Common myeloid progenitor, CD34-positive (primary cell): ENCODE data around the gene TBC1D22A.

ENCODE experiments used
- CTCF ChIA-PET: fragments of 350-600 bp; sonication (Branson Sonifier 250); formaldehyde crosslinking; loops from one replicate; lab custom pipeline; 2021; ENCODE audit warnings: antibody characterized with exemption; lab: Charles Lee
- POLR2A ChIA-PET: fragments of 350-600 bp; sonication (Branson Sonifier 250); formaldehyde crosslinking; loops from one replicate; lab custom pipeline; 2021; ENCODE audit warnings: antibody characterized with exemption; lab: Charles Lee
- DNase-seq, 3 donors: peaks; one replicate each; pipeline versions ENCODE4 v3.0.0 to v3.0.0-alpha.2; 2013
- H3K27ac ChIP-seq, 2 experiments: 1 replicate in 1 of 2; 2 replicates in 1 of 2; pipeline ENCODE4 v1.7.0; 2013; ENCODE audit warnings: inconsistent platforms in 2 of 2, low read length in 2 of 2, mild to moderate bottlenecking in 2 of 2, low read depth in 1 of 2, moderate library complexity in 1 of 2; ENCODE audit not compliant: severe bottlenecking in 2 of 2, insufficient read depth in 1 of 2, poor library complexity in 1 of 2
- H3K27me3 ChIP-seq, 5 experiments: replicated peaks in 2 of 5; 1 replicate in 3 of 5; 2 replicates in 2 of 5; pipeline versions ENCODE4 v1.6.1 to v1.7.0; 2013; ENCODE audit warnings: low read length in 4 of 5, mild to moderate bottlenecking in 2 of 5, moderate library complexity in 2 of 5, inconsistent platforms in 1 of 5; ENCODE audit not compliant: insufficient read depth in 5 of 5, control insufficient read depth in 4 of 5
- H3K36me3 ChIP-seq, 4 experiments: 1 replicate in 2 of 4; 2 replicates in 2 of 4; pipeline versions ENCODE4 v1.6.1 to v1.7.0; 2013; ENCODE audit warnings: low read length in 3 of 4, control low read depth in 1 of 4, mild to moderate bottlenecking in 1 of 4; ENCODE audit not compliant: control insufficient read depth in 4 of 4, insufficient read depth in 4 of 4
- H3K4me1 ChIP-seq, 4 experiments: 1 replicate in 3 of 4; 2 replicates in 1 of 4; pipeline versions ENCODE4 v1.6.1 to v1.7.1; 2013; ENCODE audit warnings: low read length in 3 of 4, mild to moderate bottlenecking in 3 of 4, control low read depth in 1 of 4, inconsistent platforms in 1 of 4, moderate library complexity in 1 of 4; ENCODE audit not compliant: control insufficient read depth in 4 of 4, insufficient read depth in 4 of 4; ENCODE audit errors: control extremely low read depth in 1 of 4
- H3K4me3 ChIP-seq, 7 experiments: 1 replicate in 4 of 7; 2 replicates in 3 of 7; pipeline versions ENCODE4 v1.5.1 to v1.7.0; 2013; ENCODE audit warnings: mild to moderate bottlenecking in 7 of 7, low read length in 6 of 7, moderate library complexity in 6 of 7, inconsistent platforms in 2 of 7, low read depth in 2 of 7, control low read depth in 1 of 7; ENCODE audit not compliant: insufficient read depth in 4 of 7, control insufficient read depth in 1 of 7; ENCODE audit errors: extremely low read depth in 1 of 7
- H3K9me3 ChIP-seq, 5 experiments: 1 replicate in 4 of 5; 2 replicates in 1 of 5; pipeline versions ENCODE4 v1.6.1 to v1.7.1; 2013; ENCODE audit warnings: low read length in 4 of 5, mild to moderate bottlenecking in 2 of 5, inconsistent platforms in 1 of 5, low read depth in 1 of 5, moderate library complexity in 1 of 5; ENCODE audit not compliant: control insufficient read depth in 4 of 5, insufficient read depth in 2 of 5; ENCODE audit errors: control extremely low read depth in 1 of 5
- WGBS: methylation state at CpG from one replicate; pipeline ENCODE4 v1.1.5; 2013; ENCODE audit not compliant: insufficient coverage; 5-methylcytosine and 5-hydroxymethylcytosine counted together

The TBC1D22A gene

DNA sequence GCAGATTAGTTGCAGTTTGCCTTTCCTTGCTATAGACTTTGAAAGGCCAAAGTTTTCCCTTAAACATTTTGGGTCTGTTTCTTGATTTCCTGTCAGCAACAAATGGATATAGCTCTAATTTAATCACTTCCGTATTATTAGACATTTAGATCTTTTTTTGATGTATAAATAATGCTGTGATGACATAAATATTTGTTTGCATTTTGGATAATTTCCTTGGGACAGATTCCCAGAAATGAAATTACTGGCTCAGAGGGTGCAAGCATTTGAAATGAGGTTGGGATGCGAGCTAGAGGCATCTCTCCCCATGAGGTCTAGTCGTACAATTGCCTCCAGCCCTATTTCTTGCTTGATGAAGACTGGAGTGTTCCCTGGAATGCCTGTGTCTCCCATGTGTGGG is 94.2 kb downstream of the TBC1D22A start:
- Histone ChIP-seq H3K27ac (no peak overlapping the region), H3K9me3 (peaks cover 0 to 23% (median 7%) of the 10 kb centered on the region in 5 experiments), H3K4me1 (peaks cover 0 to 2% (median 0%) of the 10 kb centered on the region in 4 experiments), H3K4me3 (no peak overlapping the region), H3K36me3 (peaks cover 0 to 14% (median 7%) of the 10 kb centered on the region in 4 experiments), H3K27me3 (no peaks in the 10 kb centered on the region)
- CTCF ChIA-PET: interaction anchor here (1.1 kb wide), 1 partner anchor 11 kb away, joined by 3 read pairs; no protein-coding TSS in a partner anchor
- 100% methylated on average over 2 of the region's 3 CpGs for WGBS
- POLR2A ChIA-PET: no interaction called here
- no peak for DNase-seq

DNA sequence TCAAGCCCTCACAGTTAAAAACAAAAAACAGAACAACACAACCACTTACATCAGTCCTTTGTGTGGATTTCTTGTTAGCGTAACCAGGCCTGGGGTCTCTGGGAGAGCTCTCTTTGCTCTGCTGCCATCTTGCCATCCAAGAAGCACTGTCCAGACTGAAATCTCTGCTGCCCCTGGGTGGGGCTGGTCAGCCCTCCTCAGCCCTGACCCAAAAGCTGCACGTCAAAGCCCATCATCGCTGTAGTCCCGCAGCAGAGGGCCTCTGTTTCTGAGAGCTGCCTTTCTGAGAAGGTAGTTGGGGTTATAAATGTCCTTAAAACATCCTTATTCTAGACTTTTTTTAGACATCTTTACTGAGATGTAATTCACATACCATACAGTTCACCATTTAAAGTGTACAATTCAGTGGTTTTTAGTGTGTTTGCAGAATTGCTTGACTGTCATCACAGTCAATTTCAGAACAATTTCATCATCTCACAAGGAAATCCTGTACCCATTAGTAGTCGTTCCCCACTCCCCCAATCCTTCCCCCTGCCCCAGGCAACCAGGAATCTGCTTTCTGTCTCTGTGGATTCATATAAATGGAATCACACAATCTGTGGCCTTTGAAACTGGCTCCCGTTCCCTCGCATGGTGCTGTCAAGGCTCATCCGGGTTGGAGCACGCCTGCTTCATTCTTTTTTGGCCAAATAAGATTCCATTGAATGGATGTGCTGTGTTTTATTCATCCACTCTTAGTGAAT is 94.9 kb downstream of the TBC1D22A start:
- ChIA-PET POLR2A (no interaction called here), CTCF (no interaction called here)
- DNase-seq: no peak
- WGBS: 90% methylated on average over 5 of the region's 9 CpGs
- Histone ChIP-seq H3K4me1 (peaks cover 0 to 2% (median 0%) of the 10 kb centered on the region in 4 experiments), H3K9me3 (peaks cover 0 to 24% (median 7%) of the 10 kb centered on the region in 5 experiments), H3K4me3 (no peak overlapping the region), H3K27ac (no peak overlapping the region), H3K36me3 (peaks cover 0 to 14% (median 6%) of the 10 kb centered on the region in 4 experiments), H3K27me3 (no peaks in the 10 kb centered on the region)

DNA sequence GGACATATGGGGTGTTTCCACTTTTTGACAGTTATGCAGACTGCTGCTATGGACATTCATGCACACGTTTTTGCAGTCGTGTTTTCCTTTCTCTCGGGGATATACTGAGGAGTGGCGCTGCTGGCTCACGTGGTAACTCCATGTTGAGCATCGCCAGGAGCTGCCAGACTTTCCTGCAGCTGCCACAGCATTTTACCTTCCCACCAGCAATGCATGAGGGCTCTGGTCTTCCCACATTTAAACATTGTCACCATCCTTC is 95.4 kb downstream of the TBC1D22A start:
- peaks cover 0 to 2% (median 0%) of the 10 kb centered on the region in 4 experiments for H3K4me1 ChIP-seq
- no peak for DNase-seq
- peaks cover 0 to 9% (median 6%) of the 10 kb centered on the region in 4 experiments for H3K36me3 ChIP-seq
- WGBS: 95% methylated on average over 6 of the region's 6 CpGs
- ChIA-PET POLR2A (no interaction called here), CTCF (no interaction called here)
- H3K9me3 ChIP-seq: peaks cover 0 to 28% (median 7%) of the 10 kb centered on the region in 5 experiments
- H3K27ac ChIP-seq: no peak overlapping the region
- no peaks in the 10 kb centered on the region for H3K27me3 ChIP-seq
- no peak overlapping the region for H3K4me3 ChIP-seq

DNA sequence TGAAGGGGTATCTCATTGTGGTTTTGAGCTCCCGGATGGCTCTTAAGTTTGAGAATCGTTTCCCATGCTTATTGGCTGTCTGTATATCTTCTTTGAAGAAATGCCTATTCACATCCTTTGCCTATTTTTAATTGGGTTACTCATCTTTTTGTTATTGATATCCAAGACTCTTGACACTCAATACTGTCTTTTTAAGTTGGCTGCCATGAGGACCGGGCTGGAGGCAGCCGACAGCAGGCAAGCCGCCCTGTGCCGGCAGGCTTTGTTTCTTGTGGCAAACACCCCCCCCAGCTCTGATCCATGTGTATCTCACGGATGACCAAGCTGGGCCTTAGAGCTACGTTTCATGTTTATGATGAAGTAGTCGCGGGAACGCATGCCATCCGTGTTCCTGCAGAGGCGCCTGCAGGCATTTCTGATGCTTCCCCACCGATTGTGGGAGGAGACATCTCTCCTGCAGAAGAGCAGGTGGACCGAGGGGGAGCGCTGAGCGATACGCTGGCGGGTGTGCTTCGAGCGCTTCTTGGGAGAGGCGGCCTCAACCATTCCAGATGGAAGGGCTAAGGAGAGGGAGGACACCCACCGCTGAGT is 95.8 kb downstream of the TBC1D22A start:
- 98% methylated on average over 18 of the region's 23 CpGs for WGBS
- CTCF ChIA-PET: no interaction called here
- DNase-seq: no peak

DNA sequence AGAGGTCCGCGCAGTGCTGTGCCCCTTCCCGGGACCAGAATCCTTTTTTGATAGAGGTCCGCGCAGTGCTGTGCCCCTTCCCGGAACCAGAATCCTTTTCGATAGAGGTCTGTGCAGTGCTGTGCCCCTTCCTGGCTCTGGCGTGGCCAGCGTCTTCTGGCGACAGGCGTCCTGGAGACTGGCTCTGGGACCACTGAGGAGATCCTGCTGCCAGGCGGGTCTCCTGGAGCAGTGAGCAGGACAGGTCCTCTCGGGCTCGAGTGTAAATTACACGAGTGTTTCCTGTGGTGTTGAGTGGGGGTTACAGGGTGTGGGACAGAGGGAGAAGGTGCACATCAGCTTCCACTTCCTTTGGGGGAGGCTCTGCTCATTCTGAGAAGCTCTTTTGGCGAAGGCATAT is 98.1 kb downstream of the TBC1D22A start:
- H3K36me3 ChIP-seq: peaks cover 0 to 21% (median 7%) of the 10 kb centered on the region in 4 experiments
- peaks cover 0 to 39% (median 10%) of the 10 kb centered on the region in 5 experiments for H3K9me3 ChIP-seq
- over 99% methylated on average over 14 of the region's 16 CpGs for WGBS
- POLR2A ChIA-PET: no interaction called here
- H3K27me3 ChIP-seq: no peaks in the 10 kb centered on the region
- no peak for DNase-seq
- no peaks in the 10 kb centered on the region for H3K4me1 ChIP-seq
- H3K4me3 ChIP-seq: no peak overlapping the region
- H3K27ac ChIP-seq: no peak overlapping the region
- CTCF ChIA-PET: no interaction called here

More for the DNA sequence above, 95.8 kb downstream of the TBC1D22A start:
- H3K36me3 ChIP-seq: peaks cover 0 to 10% (median 5%) of the 10 kb centered on the region in 4 experiments
- H3K4me3 ChIP-seq: no peak overlapping the region
- H3K9me3 ChIP-seq: peaks cover 0 to 28% (median 7%) of the 10 kb centered on the region in 5 experiments
- no peak overlapping the region for H3K27ac ChIP-seq
- POLR2A ChIA-PET: no interaction called here
- H3K4me1 ChIP-seq: peaks cover 0 to 2% (median 0%) of the 10 kb centered on the region in 4 experiments
- no peaks in the 10 kb centered on the region for H3K27me3 ChIP-seq

DNA sequence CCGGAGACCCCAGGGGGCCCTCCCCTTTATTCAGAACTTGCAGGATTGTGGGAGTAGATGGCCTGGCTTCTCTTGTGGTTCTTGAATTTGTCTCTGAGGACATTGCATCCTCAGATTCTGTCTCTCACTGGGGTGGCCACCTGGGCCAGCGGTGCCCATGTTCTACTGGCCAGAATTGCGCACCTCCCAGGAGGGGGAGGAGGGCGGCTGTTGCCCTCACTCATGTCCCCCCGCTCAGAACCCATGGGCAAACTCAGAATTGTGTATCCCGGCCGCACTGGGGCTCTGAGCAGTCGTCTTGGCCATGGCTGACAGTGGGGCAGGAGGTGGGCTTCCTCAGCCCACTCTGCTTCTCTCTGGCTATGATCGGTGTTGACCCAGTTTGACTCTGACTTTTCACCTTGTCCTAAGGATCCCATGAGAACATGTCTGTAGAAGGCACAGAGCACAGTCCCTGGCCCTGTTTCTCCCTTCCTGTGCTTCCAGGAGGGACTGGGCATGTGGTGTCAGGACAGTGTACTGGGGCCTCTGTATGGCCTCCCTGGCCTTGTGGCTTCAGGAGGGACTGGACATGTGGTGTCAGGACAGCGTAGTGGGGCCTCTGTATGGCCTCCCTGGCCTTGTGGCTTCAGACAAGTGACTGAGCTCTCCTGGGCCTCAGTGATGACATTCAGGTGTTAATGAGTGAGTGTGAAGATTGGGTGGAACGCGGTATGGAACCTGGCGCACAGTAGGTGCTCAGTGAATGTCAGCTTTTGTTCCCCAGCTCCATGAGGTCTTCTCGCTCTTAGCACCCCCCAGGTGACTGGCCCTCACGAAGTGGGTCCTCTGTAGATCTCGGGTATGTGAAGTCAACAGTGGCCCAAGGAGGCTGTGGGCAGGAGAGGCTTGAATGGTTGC is 99.3 kb downstream of the TBC1D22A start:
- WGBS: 96% methylated on average over 13 of the region's 16 CpGs
- CTCF ChIA-PET: no interaction called here
- DNase-seq: no peak
- Histone ChIP-seq H3K27me3 (no peaks in the 10 kb centered on the region), H3K4me3 (no peak overlapping the region), H3K27ac (no peak overlapping the region), H3K36me3 (peaks cover 0 to 23% (median 9%) of the 10 kb centered on the region in 4 experiments), H3K9me3 (peaks cover 0 to 42% (median 15%) of the 10 kb centered on the region in 5 experiments), H3K4me1 (no peaks in the 10 kb centered on the region)
- POLR2A ChIA-PET: no interaction called here
